HG03135 (cell line): Measurements from ENCODE around the gene TMBIM6.
"Not testable (repeated sequence)": the region's sequence is repeated elsewhere in the genome, so short reads cannot be mapped to it uniquely, and the experiment has no call there.

ENCODE experiments used
- ATAC-seq: cut with Tn5 transposase; IDR thresholded peaks from one replicate; pipeline ENCODE4 v1.9.1; 2021; ENCODE audit warnings: mild to moderate bottlenecking, moderate library complexity; ENCODE audit not compliant: unreplicated experiment

Gene TMBIM6

DNA sequence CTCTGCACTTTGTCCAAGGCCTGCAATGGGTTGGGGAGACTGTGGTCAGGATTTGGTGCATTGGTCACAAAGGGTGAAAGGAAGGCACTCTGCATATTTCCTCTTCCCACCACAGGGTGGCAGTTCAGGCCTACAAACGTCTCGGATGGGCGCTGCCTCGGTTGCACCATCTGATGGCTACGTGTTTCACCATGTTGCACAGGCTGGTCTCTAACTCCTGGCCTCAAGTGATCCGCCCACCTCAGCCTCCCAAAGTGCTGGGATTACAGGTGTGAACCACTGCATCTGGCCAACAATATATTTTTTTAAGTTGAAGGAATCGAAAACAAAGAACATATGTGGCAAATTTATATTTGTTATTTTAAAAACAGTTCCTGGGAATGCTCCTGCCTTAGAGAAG is 35.1 kb downstream of the TMBIM6 start:
- ATAC-seq = no peak

DNA sequence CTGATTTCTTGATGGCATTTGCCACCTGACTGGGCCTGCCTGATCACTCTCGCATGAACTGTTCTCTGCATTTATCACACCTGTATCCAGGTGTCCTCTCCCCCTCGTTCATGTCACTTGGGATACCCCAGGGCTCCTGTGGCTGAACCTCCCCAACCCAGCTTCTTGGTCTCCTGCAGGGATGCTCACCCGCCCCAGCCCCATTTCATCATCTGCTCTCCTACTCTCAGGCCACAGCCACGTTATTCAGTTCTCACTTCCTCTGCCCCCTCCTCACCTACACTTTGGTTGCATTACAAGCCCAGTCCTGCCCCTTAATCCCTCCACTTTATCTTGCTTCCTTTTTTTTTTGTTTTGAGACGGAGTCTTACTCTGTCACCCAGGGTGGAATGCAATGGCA is 35.5 kb downstream of the TMBIM6 start:
- ATAC-seq = no peak

DNA sequence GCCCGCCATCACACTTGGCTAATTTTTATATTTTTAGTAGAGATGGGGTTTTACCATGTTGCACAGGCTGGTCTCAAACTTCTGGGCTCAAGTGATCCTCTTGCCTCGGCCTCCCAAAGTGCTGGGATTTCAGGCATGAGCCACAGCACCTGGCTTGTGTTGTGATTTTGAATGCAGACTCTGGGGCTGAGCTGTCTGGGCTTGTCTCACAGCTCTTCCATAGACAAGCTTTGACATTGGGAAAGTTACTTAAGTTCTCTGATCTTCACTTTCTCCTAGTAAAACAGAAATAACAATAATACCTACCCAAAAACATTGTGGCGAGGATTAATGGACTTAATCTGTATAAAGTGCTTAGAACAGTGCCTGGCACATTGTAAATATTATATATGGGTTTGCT is 36.0 kb downstream of the TMBIM6 start:
- no peak for ATAC-seq

DNA sequence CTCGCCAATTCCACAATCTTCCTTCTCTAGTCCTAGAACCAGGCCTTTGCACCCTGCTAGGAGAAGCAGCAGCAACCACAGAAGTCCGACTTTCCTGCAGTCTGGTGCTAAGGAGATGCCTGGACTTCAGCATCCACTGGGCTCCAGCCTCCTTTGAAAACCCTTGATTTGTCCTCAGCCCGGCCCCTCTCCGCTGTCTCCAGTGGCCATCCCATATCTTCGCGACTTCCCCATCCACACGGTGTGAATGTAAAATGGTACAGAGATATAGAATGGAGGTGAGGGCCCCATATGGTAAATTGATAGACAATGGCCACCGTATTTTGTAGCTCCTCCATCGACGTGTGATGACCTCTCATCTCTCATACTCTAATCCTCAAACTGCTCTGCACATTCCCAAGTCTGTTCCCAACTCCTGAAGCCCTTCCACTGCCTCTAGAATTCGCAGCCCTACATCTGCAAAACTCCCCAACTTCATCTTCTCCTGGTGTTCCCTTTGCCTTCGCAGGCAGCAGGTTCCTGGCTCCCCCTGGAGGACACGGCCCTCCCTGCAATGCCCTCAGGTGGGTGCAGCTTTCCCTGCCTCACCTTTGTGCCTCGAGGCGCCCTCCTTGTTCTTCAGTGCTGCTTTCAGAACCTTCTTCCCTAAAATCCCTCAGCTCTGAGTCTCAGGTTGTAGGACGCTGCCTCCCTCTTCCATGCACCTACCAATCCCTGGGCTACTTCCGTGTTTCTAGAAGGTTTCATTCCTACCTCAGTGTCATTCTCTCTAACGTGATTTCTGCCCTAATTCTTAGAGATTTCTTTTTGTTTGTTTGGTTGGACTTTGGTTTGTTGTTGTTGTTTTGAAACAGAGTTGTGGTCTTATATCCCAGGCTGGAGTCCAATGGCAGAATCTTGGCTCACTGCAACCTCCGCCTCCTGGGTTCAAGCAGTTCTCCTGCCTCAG is 36.7 kb downstream of the TMBIM6 start:
- ATAC-seq = no peak

DNA sequence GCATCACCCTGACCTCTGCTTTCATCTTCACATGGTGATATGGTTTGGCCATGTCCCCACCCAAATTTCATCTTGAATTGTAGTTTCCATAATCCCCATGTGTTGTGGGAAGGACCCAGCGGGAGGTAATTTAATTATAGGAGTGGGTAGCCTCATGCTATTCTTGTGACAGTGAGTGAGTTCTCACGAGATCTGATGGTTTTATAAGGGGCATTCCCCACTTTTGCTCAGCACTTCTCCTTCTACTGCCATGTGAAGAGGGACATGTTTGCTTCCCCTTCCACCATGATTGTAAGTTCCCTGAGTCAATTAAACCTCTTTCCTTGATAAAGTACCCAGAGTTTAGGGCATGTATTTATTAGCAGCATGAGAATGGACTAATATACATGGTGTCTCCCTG is 38.2 kb downstream of the TMBIM6 start:
- ATAC-seq = no peak

DNA sequence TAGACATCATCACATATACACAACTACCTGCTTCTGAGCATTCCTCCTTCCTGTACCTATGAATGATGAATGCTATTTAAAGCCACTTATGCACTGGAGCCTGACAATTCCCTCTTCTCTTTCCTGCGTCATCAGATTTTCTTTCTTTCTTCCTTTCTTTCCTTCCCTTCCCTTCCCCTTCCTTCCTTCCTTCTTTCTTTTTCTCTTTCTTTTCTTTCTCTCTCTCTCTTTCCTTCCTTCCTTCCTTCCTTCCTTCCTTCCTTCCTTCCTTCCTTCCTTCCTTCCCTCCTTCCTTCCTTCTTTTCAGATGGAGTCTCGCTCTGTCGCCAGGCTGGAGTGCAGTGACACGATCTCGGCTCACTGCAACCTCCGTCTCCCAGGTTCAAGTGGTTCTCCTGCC is 39.6 kb downstream of the TMBIM6 start:
- ATAC-seq = not testable (repeated sequence)

DNA sequence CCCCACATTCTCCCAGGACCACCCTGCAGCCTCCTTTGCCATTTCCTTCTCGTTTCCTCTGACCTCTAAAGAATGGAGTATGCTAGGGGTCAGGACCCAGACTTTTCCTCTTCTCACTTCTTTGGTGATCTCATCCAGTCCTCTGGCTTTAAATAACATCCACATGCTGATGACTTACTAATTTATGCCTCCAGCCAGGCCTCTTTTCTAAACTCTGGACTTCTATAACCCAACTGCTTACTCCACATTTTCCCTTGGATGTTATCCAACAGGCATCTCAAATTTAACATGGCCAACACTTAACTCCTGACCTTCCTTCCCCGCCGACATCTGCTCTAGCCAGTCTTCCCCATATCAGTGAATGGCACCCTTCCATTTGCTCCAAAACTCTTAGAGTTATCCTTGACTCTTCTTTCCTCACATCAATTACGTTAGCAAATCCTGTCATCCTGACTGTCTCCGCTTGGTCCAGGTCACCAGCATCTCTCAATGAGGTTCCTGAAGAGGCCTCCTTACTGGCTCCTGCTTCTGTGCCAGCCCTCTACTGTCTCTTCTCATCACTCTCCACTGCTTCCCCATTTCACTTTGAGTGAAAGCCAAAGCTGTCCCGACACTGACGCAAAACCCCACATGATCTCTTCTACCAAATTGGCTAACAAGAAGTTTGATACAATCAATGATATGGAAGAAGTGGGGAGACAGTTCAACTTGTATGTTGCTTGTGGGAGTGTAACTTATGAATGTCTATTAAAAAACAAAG is 42.7 kb downstream of the TMBIM6 start:
- no peak for ATAC-seq

DNA sequence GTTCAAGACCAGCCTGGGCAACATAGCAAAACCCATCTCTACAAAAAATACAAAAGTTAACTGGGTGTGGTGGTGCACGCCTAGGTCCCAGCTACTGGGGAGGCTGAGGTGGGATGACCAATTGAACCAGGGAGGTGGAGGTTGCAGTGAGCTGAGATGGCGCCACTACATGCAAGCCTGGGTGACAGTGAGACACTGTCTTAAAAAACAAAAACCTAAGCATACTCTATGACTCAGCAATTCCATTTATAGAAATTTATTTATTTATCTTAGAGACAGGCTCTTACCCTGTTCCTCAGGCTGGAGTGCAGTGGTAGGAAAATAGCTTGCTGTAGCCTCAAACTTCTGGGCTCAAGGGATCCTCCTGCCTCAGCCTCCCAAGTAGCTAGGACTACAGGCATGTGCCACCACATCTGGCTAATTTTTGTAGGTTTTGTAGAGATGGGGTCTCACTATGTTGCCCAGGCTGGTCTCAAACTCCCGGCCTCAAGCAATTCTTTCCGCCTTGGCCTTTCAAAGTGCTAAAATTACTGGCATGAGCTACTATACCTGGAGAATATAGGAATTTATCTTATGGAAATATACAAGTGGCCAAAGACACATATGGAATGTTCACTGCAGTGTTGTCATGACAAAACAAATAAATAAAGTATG is 43.5 kb downstream of the TMBIM6 start:
- no peak for ATAC-seq

DNA sequence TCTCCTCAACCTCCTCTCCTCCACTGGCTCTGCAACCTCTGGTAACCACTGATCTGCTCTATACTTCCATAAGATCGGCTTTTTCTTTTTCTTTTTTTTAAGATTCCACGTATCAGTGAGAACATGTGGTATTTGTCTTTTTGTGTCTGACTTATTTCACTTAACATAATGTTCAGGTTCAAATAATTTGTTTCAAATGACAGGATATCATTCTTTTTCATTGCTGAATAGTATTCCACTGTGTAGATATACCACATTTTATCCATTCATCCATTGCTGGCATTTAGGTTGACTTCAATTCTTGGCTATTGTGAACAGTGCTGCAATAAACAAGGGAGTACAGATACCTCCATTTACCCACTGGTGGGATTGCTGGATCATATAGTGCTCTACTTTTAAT is 46.3 kb downstream of the TMBIM6 start:
- ATAC-seq = no peak

DNA sequence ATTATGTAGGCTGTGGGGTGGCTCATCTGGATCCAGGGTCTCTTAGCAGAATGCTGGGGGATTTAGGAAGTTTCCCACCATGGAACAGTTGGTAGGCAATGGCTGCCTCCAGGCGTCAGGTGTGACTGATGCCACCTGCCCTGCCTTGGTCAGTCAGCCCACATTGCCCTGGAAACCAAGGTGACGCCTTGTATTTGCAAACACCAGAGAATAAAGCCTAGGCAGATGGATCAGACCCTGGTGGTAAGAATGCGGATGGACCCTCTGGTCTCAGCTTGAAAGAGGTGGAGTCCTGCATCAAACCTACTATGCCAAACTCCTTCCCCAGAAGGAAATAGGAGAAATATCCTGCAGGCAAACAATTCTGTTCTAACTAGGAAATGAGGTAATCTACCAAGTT is 48.6 kb downstream of the TMBIM6 start:
- no peak for ATAC-seq

DNA sequence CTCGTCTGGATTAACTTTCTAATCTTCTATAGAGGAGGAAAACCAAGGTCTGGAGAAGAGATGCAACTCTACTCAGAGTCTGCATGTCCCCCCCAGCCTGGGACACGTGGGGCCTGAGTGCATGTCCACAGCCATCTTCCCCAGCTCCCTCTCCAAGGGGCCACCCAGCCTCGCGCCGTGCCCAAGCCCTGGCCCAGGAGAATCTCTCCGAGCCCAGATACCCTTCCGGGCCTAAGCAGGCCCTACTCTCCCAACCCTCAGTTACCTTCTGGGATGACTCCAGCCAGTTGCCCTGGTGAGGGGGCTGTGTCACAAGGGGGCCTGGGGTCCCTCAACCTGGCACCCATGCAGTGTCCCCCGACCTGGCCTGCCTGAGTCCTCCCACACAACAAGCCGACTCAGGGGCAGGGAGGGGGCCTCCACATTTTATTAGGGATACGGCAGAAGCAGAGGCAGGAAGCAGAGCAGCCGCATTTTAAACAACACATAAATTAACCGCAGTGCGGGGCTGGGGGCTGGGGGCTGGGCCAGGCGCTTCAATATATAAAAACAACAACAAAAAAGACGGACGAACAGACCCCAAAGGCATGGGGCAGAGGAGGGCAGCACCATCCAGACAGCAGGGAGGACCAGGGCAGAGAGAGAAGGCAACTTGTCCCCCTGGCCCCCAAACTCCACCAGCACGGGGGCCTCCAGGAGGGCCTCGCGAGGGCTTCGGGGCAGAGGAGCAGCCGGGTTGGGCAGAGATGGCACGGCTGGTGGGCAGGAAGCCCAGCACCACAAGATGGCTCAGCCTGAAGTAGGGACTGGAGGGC is 49.6 kb downstream of the TMBIM6 start:
- ATAC-seq = no peak

DNA sequence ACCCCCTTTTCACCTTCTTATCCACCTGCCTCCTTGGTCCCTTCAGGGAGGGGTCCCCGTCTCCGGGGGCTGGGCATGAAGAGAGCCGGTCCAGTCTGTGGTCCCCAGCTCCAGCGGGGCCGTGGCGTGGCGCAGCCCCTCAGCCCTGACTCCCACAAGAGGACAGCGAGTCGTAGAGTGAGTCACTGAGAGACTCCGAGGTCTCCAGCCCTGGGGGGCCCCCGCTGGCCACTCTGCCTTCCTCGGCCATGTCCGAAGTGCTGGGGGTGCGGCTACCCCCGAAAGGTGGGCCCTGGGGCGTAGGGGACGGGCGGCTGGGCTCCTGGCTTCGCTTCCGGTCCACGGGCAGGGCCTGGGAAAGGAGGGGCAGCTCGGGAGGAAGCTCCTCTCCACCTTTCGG is 50.3 kb downstream of the TMBIM6 start:
- ATAC-seq = no peak

DNA sequence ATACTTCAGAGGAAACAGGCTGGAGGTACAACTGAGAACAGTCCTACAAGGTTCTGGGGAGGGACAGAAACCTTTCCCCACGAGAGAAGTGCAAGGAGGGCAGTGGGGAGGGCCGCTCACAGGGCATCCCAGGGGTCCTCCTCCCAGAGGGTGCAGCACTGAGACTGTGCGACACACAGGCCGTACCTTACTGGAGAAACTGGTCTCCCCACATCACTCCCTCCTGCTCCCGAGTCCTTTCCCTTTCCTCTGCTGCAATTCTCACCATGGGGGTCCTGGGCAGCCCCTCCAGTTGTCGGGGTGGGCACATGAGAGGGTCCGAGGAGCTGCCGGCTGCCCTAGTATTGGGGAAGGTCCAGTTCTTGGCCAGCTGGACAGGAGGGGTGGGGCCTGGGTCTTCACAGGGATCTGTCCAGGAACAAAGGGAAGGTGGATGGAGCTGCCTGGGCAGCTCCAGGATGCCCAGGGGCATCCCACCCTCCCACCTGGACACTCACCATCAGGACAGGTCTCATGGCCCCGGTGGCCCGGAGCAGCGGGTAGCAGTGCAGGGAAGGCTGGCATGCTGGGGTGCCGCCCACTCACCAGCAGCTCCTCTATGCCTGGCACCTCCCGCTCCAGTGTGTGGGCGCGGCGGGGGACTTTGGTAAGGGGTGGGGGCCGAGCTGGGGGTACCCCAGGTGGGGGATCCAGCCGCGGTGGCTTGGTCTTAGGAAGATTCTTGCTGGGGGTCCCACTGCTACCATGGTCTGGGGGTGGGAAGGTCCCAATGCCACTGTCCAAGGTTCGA is 51.0 kb downstream of the TMBIM6 start:
- no peak for ATAC-seq

DNA sequence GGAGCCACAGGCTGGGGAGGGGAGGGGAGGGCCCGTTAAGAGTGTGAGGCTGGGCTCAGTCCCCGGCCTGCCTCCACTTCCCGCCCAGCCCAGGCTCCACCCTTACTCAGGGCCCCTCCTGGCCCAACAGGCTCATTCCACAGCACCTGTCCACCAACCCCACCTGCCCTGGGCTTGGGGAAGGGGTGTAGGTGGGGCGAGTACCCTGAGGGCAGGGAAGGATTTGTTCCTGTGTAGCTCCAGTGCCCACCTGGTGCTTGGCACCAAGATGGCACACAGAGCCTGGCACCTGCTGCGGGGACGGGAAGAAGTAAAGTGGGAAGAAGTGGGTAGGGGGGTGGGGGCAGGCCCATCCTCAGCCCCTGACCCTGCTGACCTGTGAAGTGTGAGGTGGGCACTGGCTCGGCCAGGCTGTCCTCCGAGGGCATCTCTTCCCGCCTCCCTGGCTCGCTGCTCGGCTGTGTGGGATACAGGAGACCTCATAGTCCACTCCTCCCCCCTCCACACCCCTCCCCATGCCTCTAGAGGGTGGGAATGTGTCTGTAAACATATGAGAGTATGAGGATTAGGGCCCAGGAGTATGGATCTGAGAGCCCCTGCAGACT is 51.7 kb downstream of the TMBIM6 start:
- no peak for ATAC-seq

DNA sequence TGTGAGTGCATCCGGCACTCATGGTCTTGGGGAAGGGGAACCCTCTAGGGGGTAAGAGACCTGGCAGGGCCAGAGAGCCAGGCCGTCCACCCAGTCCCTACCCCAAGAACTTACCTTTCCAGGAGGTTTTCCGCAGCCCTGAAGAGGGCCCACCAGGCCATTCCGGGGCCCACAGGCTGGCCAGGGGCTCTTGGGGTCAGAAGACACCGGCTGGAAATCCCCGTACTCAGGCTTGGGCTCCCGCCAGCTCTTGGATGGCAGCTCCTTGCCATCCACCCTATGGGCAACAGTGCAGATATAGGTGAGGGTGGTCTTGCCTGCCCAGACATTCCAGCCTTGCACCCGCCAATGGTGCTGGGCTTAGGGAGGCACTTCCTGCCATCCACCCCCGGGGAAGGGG is 52.3 kb downstream of the TMBIM6 start:
- no peak for ATAC-seq

DNA sequence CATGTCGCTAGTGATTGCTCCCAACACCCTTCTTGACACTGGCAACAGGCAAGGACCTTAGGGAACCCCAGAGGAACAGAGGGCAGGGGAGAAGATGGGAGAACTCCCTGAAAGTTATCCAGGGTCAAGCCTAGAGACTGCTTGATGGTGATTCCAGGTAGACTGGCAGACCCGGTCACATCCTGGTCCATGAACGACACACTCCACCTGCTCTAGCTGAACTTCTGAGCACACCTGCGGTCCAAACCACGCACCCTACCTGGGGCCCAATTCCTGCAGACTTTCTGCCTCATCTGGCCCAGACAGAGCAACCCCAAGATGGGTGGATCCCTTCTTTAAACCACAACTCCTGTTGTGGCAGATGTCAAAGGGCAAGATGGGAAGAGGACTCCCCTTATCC is 52.7 kb downstream of the TMBIM6 start:
- no peak for ATAC-seq

DNA sequence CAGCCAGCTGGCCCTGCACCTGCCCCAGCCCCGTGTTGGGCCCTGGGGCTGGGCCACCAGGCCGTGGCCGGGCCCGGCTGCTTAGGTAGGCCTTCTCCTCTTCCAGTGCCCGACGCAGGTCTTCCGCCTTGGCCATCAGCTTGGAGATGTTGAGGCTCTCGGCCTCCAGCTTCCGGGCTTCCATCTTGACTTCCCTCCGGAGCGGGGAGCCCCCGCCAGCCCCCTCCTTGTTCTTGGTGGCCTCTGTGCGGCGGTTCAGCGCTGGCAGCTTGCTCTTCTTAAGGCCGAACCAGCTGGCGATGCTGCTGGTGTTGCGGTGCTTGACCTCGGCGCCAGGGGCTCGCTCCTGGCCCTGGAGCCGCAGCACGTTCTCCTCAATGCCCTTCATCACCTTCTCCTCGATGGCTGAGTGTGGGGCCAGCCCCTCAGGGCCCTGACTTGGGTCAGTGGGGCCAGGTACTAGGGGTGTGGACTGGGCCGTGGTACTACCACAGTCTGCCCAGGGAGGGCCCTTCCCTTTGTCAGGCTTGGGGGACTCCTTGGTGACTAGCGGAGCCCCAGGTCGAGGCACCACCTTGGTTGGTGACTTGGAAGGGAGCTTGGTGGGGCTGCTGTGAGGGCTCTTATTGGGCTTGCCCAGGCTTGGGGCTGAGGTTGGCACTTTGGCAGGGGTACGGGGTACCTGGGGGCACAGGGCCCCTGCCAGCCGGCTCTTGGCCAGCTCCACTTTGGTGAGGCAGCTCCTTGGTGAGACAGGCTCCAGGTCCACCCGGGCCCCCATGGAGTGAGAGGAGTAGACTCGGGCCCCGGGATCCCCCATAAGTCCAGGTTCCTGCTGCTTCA is 53.7 kb downstream of the TMBIM6 start:
- ATAC-seq = no peak

DNA sequence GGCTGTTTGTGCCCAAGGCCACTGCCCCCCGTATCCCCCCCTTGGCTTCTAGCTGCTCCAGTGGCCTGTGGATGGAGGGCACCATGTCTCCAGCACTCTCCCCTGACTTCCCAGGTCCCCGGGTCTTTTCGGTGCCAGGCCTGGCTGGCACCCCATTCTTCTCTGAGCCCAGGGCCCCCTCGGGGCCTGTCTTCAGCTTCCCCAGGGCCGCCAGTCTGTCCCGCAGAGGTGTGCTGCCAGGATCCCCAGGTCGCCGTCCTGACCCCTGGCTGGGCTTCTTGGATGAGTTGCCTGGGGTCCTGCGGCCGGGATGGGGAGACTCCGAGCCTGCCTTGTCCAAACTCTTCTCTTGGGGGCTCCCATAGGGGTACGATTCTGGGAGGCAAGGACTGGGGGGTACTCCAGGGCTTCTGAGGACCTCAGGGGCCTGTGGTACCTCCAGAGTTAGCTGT is 54.3 kb downstream of the TMBIM6 start:
- ATAC-seq = no peak

DNA sequence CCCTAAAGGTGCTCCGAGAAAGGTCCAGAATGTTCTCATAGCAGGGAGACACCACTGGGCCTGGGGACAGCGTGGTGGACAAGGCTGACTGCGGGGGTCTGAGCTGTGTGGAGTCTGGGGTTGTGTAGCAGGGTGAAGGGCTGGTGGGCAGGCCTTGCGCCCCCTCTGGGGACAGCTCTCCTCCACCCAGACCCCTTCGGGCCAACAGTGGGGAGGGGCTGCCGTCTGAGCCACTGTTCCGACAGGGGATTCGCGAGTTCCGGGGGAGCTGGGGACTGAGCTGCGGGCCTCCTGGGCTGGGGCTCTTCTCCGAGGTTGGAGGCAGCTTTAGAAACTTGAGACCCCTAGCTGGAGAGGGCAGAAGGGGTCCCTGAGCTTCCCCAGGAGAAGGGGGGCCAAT is 54.8 kb downstream of the TMBIM6 start:
- ATAC-seq = no peak
